ENCODE measurements around the gene PLCB4.

PLCB4 gene

DNA sequence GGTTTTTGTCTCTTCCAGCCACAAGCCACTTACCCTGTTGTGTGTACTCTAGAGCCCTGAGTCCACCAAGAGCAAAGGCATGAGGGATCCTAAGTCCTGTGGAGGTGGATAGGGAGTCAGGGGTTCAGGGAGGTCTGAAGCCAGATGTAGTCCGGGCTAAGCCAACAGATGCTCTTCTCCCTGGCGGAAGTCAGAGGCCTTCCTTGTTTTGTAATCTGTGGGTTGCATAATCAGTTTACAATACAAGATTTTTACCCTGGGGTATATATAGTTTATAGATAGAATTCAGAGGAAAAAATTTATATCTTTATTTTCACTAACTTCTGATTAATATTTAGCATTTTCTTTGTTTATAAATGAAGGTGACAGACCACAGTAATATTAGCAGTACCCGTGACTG, 454.7 kb downstream of the PLCB4 start:
- Mint-ChIP-seq H3K4me3 (no peak overlapping the region), H3K36me3 (ENCODE audit: low read depth) (no peaks in the 10 kb centered on the region), H3K4me1 (ENCODE audit: low read depth) (no peaks in the 10 kb centered on the region), H3K27me3 (ENCODE audit: low read depth) (peaks cover 5% of the 10 kb centered on the region), H3K9me3 (no peaks in the 10 kb centered on the region), H3K27ac (no peak overlapping the region)
